HG03565 (cell line): ENCODE data around the gene PCDH1.
A peak's percentile ranks its signal among the peaks of the same experiment; 100 is the strongest.
"Not testable (repeated sequence)": the region's sequence is repeated elsewhere in the genome, so short reads cannot be mapped to it uniquely, and the experiment has no call there.

ENCODE experiments used
- ATAC-seq: cut with Tn5 transposase; IDR thresholded peaks from one replicate; pipeline ENCODE4 v1.9.1; 2021; ENCODE audit warnings: mild to moderate bottlenecking, moderate library complexity; ENCODE audit not compliant: unreplicated experiment

PCDH1 gene

DNA sequence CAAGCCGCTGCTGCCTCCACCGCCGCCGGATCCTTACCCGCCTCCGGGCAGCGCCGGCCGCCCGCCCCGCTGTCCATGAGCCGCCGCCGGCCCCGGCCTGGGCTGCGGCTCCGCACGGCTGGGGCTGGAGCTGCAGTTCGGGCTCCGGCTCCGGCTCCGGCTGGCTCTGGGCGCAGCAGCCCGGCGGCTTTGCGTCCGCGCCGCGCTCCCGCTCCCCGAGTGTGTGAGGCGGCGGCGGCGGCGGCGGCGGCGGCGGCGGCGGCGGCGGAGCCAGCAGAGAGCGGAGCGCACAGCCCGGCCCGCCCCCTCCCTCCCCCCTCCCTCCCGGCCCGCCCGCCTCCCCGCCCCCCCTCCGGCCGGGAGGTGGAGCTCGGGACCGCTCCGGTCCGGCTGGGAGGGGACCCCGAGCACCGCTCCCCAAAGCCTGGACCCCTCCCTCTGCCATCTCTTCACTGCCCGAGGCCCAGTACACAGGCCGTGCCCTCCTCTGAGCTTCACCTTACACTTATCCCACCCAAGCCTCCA, at the start of gene PCDH1:
TSS of gene PCDH1 (minus strand) at position 225 of the 525 bp plus-strand sequence. CDS start at position 77, 148 bp downstream.
- no peak for ATAC-seq

DNA sequence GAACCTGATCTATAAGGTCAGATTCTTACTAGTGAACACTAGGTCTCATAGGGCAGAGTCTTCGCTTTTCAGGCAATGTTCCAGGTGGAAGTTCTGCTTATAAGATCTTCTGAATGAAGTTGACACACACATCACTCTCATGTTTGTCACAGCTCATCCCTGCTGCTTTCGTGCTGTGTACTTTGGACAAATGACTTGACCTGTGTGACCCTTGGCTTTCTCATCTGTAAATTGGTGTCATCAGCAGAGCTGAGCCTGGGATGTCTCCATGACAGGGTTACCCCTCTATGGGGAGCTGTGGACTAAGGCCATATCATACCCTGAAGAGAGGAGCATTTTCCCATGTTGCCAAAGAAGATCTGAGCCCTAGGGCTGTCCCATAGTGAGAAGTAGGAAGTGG, 48.2 kb upstream of the PCDH1 start:
- no peak for ATAC-seq

DNA sequence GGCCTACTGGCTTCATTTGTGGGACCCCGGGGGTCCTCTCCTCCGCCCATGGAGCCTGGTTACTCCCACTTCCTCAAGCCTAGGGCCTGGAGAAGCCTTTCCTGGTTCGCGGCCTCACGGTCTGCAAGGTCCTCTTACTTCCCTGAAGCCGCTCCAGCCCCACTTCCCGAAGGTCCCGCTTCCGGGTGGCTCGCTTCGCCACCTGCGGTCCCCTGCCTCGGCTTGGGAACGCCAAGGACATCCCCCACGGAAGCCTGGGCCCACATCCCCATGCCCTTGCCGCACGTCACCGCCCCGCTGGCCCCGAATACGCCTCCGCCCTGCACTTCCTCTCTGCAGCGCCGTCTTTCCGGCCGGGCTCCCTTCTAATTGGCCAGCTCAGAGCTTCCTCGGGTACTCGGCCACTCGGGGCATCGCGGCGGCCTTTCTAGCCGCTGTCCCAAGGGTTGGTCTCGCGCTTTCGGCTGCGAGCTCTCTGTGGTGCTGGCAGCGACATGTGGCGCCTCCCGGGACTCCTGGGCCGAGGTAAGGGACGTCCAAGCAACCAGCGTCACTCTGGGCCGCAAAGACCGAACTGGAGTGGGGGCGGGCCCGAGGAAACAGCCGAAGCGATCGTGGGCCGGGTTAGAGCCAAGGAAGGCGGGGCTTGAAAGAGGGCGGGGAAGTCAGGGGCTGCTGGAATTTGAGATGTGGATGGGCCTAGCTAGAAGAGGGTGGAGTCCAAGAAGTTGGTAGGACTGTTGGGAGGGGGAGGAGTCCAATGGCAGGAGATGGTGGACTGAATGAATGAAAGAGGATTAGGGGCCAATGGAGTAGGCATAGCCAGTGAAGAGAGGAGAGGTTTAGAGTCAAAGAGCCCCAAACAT, 45.5 kb upstream of the PCDH1 start, which contains the start of gene DELE1:
TSS of gene DELE1 (plus strand) at position 424 of the 866 bp plus-strand sequence. CDS start at position 495, 71 bp downstream.
- ATAC-seq = peak; percentile 93

DNA sequence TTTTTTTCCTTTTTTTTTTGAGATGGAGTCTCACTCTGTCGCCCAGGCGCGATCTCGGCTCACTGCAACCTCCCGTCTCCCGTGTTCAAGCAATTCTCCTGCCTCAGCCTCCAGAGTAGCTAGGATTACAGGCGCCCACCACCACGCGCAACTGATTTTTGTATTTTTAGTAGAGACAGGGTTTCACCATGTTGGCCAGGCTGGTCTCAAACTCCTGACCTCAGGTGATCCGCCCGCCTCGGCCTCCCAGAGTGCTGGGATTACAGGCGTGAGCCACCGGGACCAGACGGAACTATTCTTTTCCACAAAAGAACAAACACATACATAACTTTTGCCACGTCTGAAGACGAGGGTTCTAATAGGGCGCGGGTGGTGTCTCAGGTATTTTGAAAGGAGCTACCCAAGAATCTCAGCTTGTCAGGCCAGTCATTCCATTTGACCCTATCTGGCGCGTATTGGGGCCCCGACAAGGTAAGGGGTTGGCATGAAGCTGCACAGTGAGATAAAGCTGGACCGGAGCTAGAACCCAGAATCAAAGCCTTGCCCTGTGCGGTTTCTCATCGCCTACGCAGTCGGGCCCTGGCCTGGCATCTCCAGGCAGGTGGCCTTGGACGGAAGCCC, 44.7 kb upstream of the PCDH1 start:
- not testable (repeated sequence) for ATAC-seq

DNA sequence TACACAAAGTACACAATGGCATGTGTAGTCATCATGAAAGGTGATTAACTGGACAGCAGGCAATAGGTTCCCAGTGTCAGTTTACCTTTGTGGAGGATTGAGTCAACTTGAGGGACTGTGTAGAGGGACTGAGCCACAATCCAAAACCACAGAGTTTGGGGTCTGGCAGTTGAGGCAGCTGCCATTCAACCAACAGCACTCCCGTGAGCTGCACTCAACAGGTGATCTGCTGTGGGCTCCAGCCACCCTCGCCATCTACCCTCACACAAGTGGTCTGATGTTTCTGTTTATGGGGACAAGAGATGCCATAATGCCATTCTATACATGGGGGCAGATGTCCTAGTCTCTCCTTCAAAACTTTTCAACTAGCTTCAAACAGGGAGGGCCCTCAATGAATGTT, 42.6 kb upstream of the PCDH1 start:
- no peak for ATAC-seq

DNA sequence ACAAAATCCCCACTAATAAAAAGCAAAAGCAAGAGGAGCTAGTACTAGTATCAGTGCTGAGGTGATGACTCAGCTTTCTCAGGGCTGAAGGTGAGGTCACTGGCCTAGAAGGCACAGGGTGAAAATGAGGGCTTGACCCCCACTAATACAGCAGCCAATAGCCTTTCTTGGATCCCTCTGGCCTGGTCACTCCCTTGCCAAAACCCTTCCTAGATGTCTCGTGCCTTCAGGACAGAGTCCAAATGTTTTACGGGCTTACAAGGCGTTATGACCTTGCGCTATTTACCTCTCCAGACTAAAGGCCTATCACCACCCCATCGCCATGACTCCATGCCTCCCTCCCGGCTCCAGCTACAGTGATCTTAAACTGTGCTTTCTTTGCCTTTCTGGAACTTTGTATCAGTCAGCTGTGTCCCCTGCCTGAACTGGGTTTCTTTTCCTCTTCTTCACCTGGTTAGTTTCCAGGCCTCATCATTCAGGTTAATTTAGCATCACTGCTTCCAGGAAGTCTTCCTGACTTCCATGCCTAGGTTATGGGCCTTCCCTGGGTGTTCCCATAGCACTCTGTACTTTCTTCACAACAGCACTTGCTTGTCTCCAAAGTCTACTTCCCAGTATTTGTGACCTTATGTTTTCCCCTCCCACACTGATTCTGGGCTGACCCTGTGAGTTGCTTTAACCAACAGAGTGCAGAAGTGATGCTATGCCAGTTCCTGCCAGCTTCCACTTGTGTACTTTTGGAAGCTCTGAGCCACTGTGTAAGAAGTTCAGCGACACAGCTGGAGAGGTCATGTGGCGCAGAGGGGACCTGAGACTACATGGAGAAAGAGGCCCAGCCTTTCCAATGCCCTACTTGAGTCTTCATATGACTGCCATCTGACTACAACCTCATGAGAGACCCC, 41.3 kb upstream of the PCDH1 start:
- ATAC-seq = no peak

DNA sequence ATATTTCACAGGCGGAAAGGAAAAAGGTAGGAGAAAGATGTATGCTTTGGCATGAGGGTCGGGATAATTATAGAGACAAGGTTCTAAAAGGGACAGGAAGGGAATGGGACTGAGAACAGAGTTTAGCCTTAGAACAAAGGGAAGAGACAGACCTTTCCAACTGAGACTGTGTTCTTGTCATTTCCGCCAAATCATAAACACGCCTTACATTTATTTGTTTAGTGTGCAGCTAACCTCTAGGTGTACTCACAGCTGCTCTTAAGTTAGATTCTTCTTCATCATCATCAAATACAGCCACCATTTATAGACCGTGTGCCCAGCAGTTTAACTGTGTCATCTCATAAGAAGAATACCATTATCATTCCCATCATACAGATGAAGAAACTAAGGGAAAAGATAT, 39.5 kb upstream of the PCDH1 start:
- no peak for ATAC-seq

DNA sequence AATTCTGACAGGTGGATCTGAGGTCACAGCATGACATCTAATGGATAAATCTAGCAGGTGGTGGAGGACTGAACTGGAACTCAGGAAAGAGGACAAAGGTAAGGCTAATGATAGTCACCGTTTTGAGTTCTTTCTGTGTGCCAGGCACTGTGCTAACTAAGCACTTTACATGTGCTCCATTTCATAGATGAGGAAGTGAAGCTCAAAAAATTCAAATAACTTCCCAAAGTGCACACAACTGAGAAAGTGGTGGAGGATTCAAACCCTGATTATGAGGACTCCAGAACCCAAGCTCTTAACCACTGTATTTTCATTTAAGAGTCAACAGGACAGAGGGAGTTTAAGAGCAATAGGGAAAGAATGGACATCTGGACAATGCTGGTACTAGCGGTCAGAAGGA, 38.3 kb upstream of the PCDH1 start:
- no peak for ATAC-seq

DNA sequence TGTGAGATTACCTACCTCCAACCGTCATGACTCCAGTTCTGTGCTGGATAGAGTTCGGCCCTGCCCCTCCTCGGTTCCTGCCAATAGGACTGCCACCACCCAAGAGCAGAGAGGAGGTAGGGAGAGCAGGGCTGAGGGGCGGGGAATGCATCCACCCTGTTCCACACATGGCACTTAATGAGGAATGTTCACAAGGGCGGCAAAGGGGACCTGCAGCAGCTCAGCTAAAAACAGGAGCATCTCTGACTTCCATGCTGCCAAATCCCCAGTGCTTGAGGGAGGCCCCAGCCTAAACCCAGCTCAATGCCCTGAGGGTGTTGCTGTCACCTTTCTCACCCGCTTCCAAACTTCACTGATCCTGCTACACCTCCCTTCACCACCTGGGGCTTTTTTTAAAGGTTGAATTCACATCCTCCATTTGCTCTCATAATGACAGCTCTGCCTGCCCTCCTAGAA, 37.7 kb upstream of the PCDH1 start:
- no peak for ATAC-seq

DNA sequence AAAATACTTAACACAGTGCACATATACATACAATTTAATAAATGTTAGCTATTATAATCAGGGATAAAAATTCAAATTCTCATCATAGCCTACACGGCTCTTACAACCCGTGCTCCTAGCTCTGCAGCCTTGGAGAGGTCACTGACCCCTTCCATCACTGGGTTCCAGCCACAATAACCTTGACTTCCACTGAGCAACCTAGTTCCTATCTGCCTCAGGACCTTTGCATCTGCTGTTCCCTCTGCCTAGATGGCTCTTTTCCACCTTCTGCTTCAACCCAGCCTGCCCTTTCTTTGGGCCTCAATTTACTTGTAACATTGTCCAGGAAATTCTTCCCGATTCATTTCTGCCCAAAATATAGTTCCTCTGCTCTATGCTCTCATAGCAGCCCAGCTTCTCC, 36.6 kb upstream of the PCDH1 start:
- ATAC-seq = no peak

DNA sequence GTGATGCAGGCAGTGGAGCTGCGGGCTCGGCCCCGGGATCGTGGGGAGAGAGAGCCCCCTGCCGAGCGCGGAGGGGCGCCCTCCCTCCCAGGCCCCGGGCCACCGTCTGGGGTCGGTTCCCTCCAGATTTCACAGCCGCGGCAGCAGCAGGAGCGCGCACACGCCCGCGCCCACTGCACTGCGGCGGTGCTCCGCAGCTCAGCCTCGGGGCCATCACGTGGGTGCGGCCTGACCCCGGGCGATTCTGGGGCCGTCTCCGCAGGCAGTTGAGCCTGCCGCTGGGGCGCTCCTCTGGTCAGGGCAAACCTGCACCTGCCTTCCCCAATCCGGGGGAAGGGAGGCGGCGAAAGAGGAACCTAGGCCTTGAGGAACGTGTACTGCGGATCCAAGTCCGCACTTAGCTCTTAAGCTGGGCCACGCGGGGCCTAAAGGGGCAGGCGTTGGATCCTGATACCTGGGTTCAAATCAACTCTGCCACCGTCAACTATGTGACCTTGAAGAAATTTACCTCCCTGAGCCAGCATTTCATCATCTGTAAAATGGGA, 36.1 kb upstream of the PCDH1 start:
- ATAC-seq = peak; percentile 70

DNA sequence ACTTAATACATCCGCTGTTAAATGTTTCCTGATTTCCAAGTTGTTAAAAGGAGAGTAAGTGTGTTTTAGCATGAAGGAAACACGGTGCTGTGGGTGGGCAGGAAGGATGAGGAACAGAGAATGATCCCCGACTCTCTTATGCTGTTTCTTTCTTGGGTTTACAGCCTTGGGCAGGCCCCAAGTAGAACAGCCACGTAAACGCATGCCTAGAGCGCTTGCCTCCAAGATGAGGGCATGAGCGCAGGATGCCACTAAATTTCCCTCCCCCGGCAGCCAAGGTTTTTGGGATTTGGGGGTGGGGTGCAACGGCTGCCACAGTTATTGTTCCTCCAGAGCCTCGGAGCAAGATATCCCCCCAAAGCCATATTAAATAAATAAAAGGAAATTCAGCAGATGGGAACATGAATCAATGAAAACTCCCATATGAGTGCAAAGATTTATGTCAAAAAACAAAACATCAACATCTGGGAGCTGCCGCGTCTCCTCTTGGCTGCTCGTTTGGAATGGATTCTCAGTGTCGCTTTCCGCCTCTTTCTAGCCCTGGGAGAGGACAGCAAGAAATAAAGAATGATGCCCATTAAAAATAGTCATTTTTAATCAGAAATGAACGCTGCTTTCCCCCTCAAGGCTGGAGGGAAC, 35.5 kb upstream of the PCDH1 start:
- ATAC-seq = no peak

DNA sequence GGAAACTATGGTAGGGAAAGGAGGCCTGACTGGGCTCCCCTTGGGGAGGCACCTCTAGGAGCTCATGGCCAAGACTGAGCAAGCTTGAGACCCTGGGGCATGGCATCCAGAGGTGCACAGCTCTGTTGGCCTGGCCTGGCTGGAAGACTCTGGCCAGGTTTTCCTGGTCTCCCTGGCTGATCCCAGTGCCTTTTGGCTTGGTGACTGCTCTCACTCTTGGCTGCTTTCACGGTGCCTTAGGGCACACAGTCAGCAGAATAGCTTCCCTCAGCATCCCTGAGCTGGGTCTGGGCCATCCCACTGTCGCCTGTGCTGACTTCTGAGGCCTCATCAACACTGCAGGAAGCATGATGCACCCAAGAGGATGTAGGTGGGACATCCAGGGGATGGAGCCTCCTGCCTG, 32.1 kb upstream of the PCDH1 start:
- no peak for ATAC-seq

DNA sequence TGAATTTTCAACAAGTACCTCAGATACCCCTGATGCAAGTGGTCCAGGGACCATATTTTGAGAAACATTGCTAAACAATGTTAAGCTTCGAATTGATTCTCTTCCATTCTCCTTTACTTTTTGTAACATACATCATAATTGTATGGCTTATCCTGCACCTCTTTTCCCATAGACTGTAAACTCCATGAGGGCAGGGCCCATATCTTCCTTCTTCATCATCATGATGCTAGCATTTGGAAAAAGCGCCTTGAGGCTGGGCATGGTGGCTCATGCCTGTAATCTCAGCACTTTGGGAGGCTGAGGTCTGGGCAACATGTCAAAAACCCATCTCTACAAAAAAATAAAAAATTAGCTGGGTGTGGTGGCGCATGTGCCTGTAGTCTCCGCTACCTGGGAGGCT, 31.0 kb upstream of the PCDH1 start:
- no peak for ATAC-seq

DNA sequence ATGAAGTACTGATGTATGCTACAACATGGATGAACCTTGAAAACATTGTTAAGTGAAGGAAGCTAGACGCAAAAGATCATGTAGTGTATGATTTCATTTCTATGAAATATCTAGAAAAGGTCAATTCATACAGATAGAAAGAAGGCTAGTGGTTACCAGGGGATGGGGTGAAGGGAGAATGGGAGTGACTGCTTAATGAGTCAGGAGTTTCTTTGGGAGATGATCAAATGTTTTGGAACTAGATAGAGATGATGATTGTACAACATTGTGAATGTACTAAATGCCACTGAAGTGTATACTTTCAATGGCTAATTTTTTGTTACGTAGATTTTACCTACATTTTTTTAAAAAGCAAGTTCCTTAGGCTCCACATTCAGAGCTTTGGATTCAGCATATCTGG, 30.6 kb upstream of the PCDH1 start:
- no peak for ATAC-seq

DNA sequence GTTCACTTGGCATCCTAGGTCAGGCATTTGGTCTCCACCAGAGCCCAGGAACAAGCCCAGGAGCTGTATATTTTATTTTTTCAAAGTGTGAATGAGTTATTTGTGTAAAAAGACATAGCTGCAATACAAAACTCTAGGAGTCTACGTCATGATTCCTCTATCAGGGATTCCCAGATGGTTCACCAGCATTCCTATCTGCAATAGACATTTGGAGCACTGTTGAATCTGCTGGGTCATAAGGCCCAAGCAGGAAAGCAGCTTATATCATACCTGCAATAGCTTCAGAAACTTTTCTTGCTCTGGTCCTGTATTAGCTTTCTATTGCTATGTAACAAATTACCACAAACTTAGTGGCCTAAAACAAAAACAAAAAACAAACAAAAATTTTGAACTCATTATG, 28.8 kb upstream of the PCDH1 start:
- no peak for ATAC-seq

DNA sequence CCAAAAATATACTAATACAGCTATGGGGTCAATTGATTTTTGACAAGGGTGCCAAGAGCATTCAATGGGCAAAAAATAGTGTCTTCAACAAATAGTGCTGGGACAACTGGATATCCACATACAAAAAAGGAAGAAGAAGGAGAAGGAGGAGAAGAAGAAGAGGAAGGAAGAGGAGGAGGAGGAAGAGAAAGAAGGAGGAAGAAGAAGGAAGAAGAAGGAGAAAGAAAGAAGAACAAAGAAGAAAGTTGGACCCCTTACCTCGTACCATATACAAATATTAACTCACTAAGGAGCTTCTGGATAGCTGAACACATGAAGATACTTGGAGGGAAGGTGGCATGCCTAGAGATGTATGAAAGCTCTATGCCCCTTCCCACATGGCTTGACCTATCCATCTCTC, 28.3 kb upstream of the PCDH1 start:
- no peak for ATAC-seq

DNA sequence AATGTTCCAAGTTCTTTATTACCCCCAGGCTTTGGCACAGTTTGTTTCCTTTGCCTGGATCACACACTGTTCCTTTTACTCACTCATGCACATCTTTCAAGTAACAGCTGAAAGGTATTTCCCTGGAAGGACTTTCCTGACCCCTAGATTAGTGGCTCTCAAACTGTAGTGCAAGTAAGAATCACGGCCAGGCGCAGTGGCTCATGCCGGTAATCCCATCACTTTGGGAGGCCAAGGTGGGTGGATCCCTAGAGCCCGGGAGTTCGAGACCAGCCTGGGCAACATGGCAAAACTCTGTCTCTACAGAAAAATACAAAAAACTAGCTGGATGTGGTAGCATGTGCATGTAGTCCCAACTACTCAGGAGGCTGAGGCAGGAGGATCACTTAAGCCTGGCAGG, 26.3 kb upstream of the PCDH1 start:
- no peak for ATAC-seq

DNA sequence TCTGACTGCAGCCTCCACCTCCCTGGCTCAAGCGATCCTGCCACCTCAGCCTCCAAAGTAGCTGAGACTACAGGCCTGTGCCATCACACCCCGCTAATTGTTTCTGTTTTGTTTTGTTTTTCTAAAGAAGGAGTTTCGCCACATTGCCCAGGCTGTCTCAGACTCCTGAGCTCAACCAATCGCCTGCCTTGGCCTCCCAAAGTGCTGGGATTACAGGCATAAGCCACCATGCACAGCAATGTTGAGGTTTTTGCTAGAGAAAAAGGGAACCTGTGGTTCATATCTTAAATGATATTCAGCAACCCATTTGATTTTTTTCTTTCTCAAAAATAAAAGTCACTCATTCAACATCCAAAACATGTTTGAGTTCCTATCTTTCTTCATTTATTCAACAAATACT, 25.1 kb upstream of the PCDH1 start:
- ATAC-seq = no peak
